ENCODE measurements around the gene FMN1. TPM values are rescaled to one million over a fixed set of nuclear protein-coding genes. Genes with fewer than 3 reads are reported as not detected.
A peak's percentile ranks its signal among the peaks of the same experiment; 100 is the strongest.
"Not testable (repeated sequence)": the region's sequence is repeated elsewhere in the genome, so short reads cannot be mapped to it uniquely, and the experiment has no call there.

Gene FMN1
- total and polyA plus RNA-seq, 11 donors = 0.61 to 10.6 (median 3.6) TPM

- Histone ChIP-seq H3K27ac (no peak overlapping the region), H3K27me3 (no peaks in the 10 kb centered on the region), H3K4me3 (no peak overlapping the region), H3K9me3 (peaks cover 0 to 4% (median 0%) of the 10 kb centered on the region in 12 donors), H3K4me1 (peaks cover 0 to 11% (median 0%) of the 10 kb centered on the region in 12 donors), H3K36me3 (no peaks in the 10 kb centered on the region)
- no peak for TF ChIP-seq CTCF (IDR thresholded peaks at IDR 0.05)
- DNase-seq (no peak), ATAC-seq (no peak)
- intact Hi-C loops (cut with DNase I) = loop anchor here in 4 of 10 donors (10.0 kb wide), 4 partner anchors 61 to 289 kb away; no protein-coding TSS in a partner anchor
- WGBS, 4 donors = 71 to 80% (median 73%) methylated on average over 7 of the region's 7 CpGs
These were observed 241.0 kb downstream of the FMN1 start for GRCh38 chr15:32953533-32953910.

GRCh38 chr15:32952901-32953532 lies 241.5 kb downstream of the FMN1 start:
- Histone ChIP-seq H3K27me3 (no peaks in the 10 kb centered on the region), H3K4me3 (no peak overlapping the region), H3K4me1 (peaks cover 0 to 11% (median 0%) of the 10 kb centered on the region in 12 donors), H3K36me3 (no peaks in the 10 kb centered on the region), H3K9me3 (peaks cover 0 to 4% (median 0%) of the 10 kb centered on the region in 12 donors), H3K27ac (no peak overlapping the region)
- intact Hi-C loops (cut with DNase I) = loop anchor here in 4 of 10 donors (10.0 kb wide), 4 partner anchors 62 to 288 kb away; no protein-coding TSS in a partner anchor
- WGBS, 4 donors = 51 to 72% (median 60%) methylated on average over 12 of the region's 12 CpGs
- DNase-seq (peak in 1 of 5 donors; percentile 31), ATAC-seq (peak in 3 of 4 donors; percentile 34 to 57 (median 42))
- TF ChIP-seq CTCF (IDR thresholded peaks at IDR 0.05) = no peak
- TF ChIP-seq POLR2A (IDR thresholded peaks at IDR 0.05) = no peak

GRCh38 chr15:32951736-32952464 lies 242.6 kb downstream of the FMN1 start:
- Histone ChIP-seq H3K9me3 (peaks cover 0 to 4% (median 0%) of the 10 kb centered on the region in 12 donors), H3K4me3 (no peak overlapping the region), H3K27ac (no peak overlapping the region), H3K4me1 (peaks cover 0 to 11% (median 0%) of the 10 kb centered on the region in 12 donors), H3K27me3 (no peaks in the 10 kb centered on the region), H3K36me3 (no peaks in the 10 kb centered on the region)
- ATAC-seq (no peak), DNase-seq (no peak)
- no peak for TF ChIP-seq POLR2A (IDR thresholded peaks at IDR 0.05)
- no peak for TF ChIP-seq CTCF (IDR thresholded peaks at IDR 0.05)
- WGBS, 4 donors = 63 to 71% (median 65%) methylated on average over 4 of the region's 4 CpGs
- intact Hi-C loops (cut with DNase I) = loop anchor here in 4 of 10 donors (10.0 kb wide), 4 partner anchors 63 to 287 kb away; no protein-coding TSS in a partner anchor

GRCh38 chr15:32950051-32950450 lies 244.5 kb downstream of the FMN1 start:
- not testable (repeated sequence) for H3K27me3 ChIP-seq, H3K4me3 ChIP-seq, H3K27ac ChIP-seq, DNase-seq, ATAC-seq, H3K36me3 ChIP-seq, H3K9me3 ChIP-seq
- intact Hi-C loops (cut with DNase I) = loop anchor here in 4 of 10 donors (10.0 kb wide), 4 partner anchors 65 to 285 kb away; no protein-coding TSS in a partner anchor
- peaks cover 0 to 11% (median 0%) of the 10 kb centered on the region in 12 donors for H3K4me1 ChIP-seq
